HG02623 (cell line): ENCODE results near the gene SPNS3.

Source experiments
- ATAC-seq: cut with Tn5 transposase; IDR thresholded peaks from one replicate; pipeline ENCODE4 v1.9.1; 2021; ENCODE audit warnings: moderate library complexity; ENCODE audit not compliant: unreplicated experiment

Gene SPNS3

GRCh38 chr17:4426499-4427208 is 7.1 kb upstream of the SPNS3 start:
- ATAC-seq: no peak

GRCh38 chr17:4427505-4427904 is 6.2 kb upstream of the SPNS3 start:
- no peak for ATAC-seq

- ATAC-seq: no peak
Observed at GRCh38 chr17:4436381-4436780, 2.6 kb downstream of the SPNS3 start.

GRCh38 chr17:4436846-4437245 is 3.1 kb downstream of the SPNS3 start:
- ATAC-seq: no peak

GRCh38 chr17:4438162-4438944 is 4.6 kb downstream of the SPNS3 start:
- no peak for ATAC-seq

- no peak for ATAC-seq
Observed at GRCh38 chr17:4440021-4440420, 6.3 kb downstream of the SPNS3 start.

DNA sequence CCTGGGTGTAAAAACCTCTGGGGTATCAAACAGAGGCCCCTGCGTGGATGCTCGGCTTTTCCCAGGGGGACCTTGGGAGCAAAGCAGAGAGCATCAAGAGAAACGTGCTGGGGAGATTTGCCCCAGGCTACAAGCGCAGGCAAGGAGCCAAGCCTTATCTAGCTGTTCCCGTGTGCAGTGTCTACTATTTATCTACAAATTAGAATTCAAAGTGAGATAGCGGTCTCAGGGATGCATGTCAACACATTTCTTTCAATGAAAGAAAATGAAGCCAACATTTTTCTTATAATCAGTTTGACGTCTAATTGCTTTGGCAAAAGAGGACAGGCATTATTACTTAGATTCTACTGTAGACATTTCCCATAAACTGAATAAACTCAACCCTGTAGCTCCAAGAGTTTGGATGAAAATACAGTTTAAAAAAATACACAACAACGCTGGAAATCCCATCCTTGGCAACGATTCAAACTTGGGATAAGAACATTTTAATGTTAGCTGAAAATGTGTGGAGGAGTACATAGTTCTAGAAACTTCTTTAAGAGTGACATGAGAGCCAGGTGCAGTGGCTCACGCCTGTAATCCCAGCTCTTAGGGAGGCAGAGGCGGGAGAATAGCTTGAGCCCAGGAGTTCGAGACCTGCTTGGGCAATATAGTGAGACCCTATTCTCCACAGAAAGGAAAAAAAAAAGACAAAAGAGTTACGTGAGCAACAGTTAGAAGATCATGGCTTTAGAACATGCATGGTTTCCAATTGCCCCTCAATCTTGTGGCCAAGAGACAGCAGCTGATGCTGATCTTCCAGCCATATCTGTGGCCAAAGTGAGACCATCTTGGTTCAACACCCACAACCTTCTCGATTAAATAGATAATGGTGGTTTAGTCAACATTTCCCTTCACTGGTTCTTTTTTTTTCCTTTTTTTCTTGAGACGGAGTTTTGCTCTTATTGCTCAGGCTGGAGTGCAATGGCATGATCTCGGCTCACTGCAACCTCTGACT is 7.2 kb downstream of the SPNS3 start:
- no peak for ATAC-seq

GRCh38 chr17:4442582-4442981 is 8.8 kb downstream of the SPNS3 start:
- ATAC-seq: no peak

DNA sequence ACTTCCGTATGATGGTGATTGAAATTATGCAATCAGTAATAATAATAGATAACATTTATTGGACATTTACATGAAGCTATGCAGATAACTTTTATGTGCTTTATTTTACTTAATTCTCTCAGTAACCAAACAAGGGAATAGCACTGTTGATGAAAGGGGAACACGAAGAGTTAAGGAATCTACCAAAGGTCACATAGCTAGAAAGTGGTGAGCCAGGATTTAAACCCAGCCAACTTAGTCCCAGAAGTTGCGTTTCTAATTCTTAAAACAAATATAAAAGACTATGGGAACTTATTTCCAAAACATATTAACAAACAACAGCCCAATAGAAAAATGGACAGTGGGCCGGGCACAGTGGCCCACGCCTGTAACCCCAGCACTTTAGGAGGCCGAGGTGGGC is 9.7 kb downstream of the SPNS3 start:
- ATAC-seq: no peak

DNA sequence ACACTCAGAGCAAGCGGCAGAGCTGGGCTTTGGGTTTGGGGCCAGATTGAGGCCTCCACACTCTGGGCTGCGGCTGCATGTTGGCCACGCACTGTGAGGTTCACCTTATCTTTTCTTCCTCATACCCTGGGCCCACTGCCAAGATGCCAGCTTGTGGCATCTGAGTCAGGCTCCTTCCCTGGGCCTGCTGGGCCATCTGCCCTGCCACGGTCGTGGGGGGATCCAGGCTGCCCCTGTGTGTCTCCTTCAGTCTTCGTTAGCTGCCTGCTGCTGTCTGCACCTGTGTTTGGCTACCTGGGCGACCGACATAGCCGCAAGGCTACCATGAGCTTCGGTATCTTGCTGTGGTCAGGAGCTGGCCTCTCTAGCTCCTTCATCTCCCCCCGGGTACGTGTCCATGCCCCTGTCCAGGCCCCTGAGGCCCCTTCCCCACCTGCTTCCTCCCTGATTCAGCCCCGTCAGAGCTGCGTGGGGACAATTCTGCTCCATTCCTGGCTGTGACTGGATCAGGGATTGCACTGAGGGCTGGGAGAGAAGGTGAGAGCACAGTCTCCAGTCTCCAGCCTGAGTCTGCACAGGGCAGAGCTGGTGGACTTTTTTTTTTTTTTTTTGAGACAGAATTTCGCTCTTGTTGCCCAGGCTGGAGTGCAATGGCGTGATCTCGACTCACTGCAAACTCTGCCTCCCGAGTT is 11.2 kb downstream of the SPNS3 start:
- no peak for ATAC-seq

DNA sequence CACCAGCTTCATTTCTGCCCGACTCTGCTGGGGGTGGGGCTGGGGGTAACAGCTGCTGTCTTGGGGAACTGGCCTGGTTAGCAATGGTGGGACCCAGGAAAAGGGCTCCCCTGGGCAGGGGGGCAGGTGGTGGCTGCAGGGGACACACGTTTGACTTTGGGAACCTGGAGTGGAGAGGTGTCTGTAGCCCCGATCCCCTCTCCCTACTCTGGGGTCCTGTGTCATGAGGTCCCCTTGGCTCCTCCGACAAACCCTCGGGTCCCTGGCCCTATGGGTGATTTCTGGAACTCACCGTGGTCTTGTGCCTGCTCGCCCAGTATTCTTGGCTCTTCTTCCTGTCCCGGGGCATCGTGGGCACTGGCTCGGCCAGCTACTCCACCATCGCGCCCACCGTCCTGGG is 12.0 kb downstream of the SPNS3 start:
- no peak for ATAC-seq

- no peak for ATAC-seq
Observed at GRCh38 chr17:4446326-4447071, 12.8 kb downstream of the SPNS3 start.

GRCh38 chr17:4448197-4448980 is 14.6 kb downstream of the SPNS3 start:
- ATAC-seq: no peak

- ATAC-seq: no peak
Observed at GRCh38 chr17:4449736-4450135, 16.0 kb downstream of the SPNS3 start.

GRCh38 chr17:4450710-4451316 is 17.1 kb downstream of the SPNS3 start:
- no peak for ATAC-seq

DNA sequence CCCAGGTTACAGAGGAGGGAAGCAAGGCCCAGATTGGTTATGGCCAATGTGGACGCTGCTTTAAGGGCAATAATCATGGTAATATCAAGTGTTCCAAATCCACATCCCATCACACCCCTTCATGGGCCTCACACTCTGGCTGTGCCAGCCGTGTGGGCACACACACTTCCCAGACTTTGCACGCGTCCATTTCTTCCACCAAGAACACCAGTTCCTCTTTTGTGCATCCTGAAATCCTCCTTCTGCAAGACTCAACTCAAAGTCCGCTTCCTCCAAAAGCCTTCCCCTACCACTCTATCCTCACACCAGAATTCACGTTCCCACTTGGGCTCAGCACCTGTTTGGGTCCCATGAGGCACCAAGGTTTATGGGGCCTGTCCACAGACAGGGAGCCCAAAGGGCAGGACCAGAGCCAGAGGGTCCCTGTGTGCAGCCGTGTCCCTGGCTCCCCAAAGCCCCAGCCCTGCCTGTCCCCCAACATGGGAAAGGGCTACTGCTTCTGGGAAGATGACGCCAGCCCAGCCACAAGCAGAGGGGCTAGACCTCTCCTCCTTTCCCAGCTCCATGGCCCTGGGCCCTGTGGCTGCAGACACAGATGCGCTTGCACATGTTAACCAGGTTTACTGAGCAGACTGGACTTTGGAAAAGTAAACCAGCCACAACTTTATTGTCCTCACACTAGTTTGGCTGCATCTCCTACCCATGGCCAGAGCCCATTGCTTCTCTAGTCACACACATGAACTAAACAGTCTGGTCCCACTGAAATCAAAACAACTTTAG is 20.3 kb downstream of the SPNS3 start:
- no peak for ATAC-seq

- no peak for ATAC-seq
Observed at GRCh38 chr17:4460661-4461060, 26.9 kb downstream of the SPNS3 start.
